Endothelial cell (in vitro differentiated cells): ENCODE results near the gene ALDH3A1. TPM values are rescaled to one million over a fixed set of nuclear protein-coding genes. Genes with fewer than 3 reads are reported as not detected.

Experiments
- DNase-seq: peaks from one replicate; pipeline ENCODE4 v3.0.0; 2021; ENCODE audit warnings: low spot score
- H3K27ac Mint-ChIP-seq: one replicate; pipeline ENCODE4 v1.8.0; 2021; ENCODE audit warnings: mixed read lengths, inconsistent platforms; ENCODE audit not compliant: unreplicated experiment
- H3K27me3 Mint-ChIP-seq: one replicate; pipeline ENCODE4 v1.8.0; 2021; ENCODE audit warnings: mild to moderate bottlenecking, moderate library complexity, mixed read lengths, inconsistent platforms; ENCODE audit not compliant: unreplicated experiment
- H3K36me3 Mint-ChIP-seq: one replicate; pipeline ENCODE4 v1.8.0; 2021; ENCODE audit warnings: mild to moderate bottlenecking, low read depth, mixed read lengths, inconsistent platforms; ENCODE audit not compliant: unreplicated experiment
- H3K4me1 Mint-ChIP-seq: one replicate; pipeline ENCODE4 v1.8.0; 2021; ENCODE audit warnings: mild to moderate bottlenecking, mixed read lengths, inconsistent platforms; ENCODE audit not compliant: unreplicated experiment
- H3K4me3 Mint-ChIP-seq: one replicate; pipeline ENCODE4 v1.8.0; 2021; ENCODE audit warnings: mild to moderate bottlenecking, mixed read lengths, inconsistent platforms; ENCODE audit not compliant: unreplicated experiment
- H3K9me3 Mint-ChIP-seq: one replicate; pipeline ENCODE4 v1.8.0; 2021; ENCODE audit warnings: mixed read lengths, inconsistent platforms; ENCODE audit not compliant: unreplicated experiment
- CTCF ChIP-seq: fragments of 200-600 bp; sonication (generic); IDR thresholded peaks from one replicate; pipeline ENCODE4 v1.5.0; 2021; ENCODE audit warnings: antibody characterized with exemption; ENCODE audit not compliant: unreplicated experiment
- total RNA-seq: library from RNA; stranded (reverse); fragmentation: NEBNext Ultra II Directional; extraction: Animal tissue kit (Norgen Biotek cat#: 25700); gene quantifications from one replicate; pipeline ENCODE4 v1.2.1, GENCODE V29; 2021; ENCODE audit not compliant: unreplicated experiment

ALDH3A1 gene
- total RNA-seq, 1 donor from 2014 or later, result 0.31 TPM

- no peaks in the 10 kb centered on the region for H3K27me3 Mint-ChIP-seq
- H3K4me3 Mint-ChIP-seq, result no peak overlapping the region
- no peaks in the 10 kb centered on the region for H3K9me3 Mint-ChIP-seq
- TF ChIP-seq CTCF, result no peak
- DNase-seq, result no peak
- no peaks in the 10 kb centered on the region for H3K4me1 Mint-ChIP-seq
- H3K36me3 Mint-ChIP-seq, result peaks cover 6% of the 10 kb centered on the region
- H3K27ac Mint-ChIP-seq, result no peak overlapping the region
Observed at GRCh38 chr17:19785854-19786253, 37.8 kb upstream of the ALDH3A1 start.

DNA sequence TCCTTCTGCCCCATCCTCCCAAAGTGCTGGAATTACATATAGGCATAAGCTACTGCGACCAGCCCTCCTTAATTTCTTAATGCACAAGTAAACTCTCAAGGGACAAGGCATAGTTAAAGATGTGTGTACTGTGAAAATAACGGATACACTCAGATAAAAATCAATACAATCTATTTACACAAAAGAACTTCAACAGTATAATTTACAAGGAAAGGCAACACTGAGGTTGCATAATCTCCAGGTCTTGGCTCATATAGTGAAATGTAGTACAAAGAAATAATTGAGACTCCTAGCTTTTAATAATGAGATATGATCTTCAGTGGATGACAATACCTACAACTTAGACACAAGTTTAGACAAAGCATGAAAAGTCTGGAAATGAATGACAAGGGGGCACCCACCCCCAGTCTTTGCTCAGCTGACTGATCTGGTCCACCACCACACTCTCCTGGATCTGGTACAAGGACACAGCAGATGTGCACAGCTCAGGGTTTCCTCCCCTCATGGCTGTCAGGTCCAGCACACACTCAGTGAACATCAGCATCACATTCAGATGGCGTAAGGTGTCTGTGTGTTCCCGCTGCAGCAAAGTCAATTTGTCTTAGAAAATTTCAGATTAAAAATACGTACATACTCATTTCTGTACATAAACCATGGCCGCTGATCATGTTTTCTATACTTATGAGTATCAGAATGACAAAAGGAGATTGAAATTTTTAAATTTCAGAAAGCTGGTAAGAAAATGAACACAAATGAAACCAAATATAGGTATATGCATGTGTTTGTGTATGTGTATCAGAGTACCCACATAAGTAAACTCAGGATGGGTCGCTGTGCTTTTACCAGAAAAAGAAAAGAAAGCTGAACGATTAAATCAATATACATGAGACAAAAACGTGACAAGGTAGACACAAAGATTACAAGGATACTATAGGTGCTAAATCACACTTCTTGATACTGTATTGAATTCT, 33.7 kb upstream of the ALDH3A1 start:
- no peak for DNase-seq
- Mint-ChIP-seq H3K27ac (no peak overlapping the region), H3K36me3 (peaks cover 6% of the 10 kb centered on the region), H3K9me3 (no peaks in the 10 kb centered on the region), H3K27me3 (peaks cover 1% of the 10 kb centered on the region), H3K4me1 (no peaks in the 10 kb centered on the region), H3K4me3 (no peak overlapping the region)
- TF ChIP-seq CTCF, result no peak

- peaks cover 1% of the 10 kb centered on the region for H3K27me3 Mint-ChIP-seq
- TF ChIP-seq CTCF, result no peak
- H3K27ac Mint-ChIP-seq, result no peak overlapping the region
- DNase-seq, result no peak
- H3K4me3 Mint-ChIP-seq, result no peak overlapping the region
- no peaks in the 10 kb centered on the region for H3K9me3 Mint-ChIP-seq
- peaks cover 6% of the 10 kb centered on the region for H3K36me3 Mint-ChIP-seq
- no peaks in the 10 kb centered on the region for H3K4me1 Mint-ChIP-seq
Observed at GRCh38 chr17:19780846-19781245, 32.7 kb upstream of the ALDH3A1 start.

- no peak for TF ChIP-seq CTCF
- H3K27me3 Mint-ChIP-seq, result peaks cover 7% of the 10 kb centered on the region
- H3K4me1 Mint-ChIP-seq, result peaks cover 7% of the 10 kb centered on the region
- no peak overlapping the region for H3K4me3 Mint-ChIP-seq
- no peak for DNase-seq
- H3K27ac Mint-ChIP-seq, result no peak overlapping the region
- peaks cover 11% of the 10 kb centered on the region for H3K36me3 Mint-ChIP-seq
- H3K9me3 Mint-ChIP-seq, result no peaks in the 10 kb centered on the region
Observed at GRCh38 chr17:19773534-19773933, 25.4 kb upstream of the ALDH3A1 start.

DNA sequence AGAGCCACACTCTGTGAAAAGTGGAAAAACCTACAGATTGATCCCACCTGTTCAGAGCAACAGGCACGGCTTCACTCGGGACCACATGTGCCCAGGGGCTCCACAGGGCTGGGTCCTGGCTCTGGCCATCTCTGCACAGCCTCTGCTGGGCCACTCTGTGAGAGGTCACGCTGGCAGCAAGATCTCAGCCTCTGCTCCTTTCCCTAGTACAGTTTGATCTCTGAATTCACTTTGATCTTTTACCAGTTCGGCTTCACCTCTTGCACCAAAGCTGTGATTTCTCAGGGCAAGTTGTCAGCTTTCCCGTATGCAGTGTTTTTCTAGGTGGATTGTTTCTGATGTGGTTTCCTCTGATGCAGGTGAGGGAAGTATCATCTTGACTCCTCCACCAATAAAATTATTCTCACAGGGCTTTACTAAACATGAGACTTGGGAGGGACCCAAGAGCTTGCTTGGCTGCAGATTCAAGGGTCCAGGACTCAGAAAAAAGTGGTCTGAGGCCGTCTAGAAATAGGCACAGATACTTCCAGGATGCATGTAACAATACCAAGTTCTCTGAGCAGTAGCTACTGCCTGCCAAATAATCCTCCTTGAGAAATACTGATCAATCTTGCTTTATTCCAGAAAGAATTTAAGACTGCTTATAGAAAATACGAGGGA, 24.0 kb upstream of the ALDH3A1 start:
- H3K36me3 Mint-ChIP-seq, result peaks cover 5% of the 10 kb centered on the region

More for the DNA sequence above, 24.0 kb upstream of the ALDH3A1 start:
- H3K9me3 Mint-ChIP-seq, result no peaks in the 10 kb centered on the region
- DNase-seq, result no peak
- no peak overlapping the region for H3K4me3 Mint-ChIP-seq
- H3K27me3 Mint-ChIP-seq, result peaks cover 7% of the 10 kb centered on the region
- no peak overlapping the region for H3K27ac Mint-ChIP-seq
- TF ChIP-seq CTCF, result no peak
- H3K4me1 Mint-ChIP-seq, result peaks cover 7% of the 10 kb centered on the region
